T-helper 1 cell treated with Interleukin-12 subunit alpha and Interleukin-12 subunit beta and Interleukin-4 antibody, amounts not matched to agents 30 ng/mL and 1 ng/mL, for 36 hours (primary cell): ENCODE data around the gene ABLIM2. TPM values are rescaled to one million over a fixed set of nuclear protein-coding genes. Genes with fewer than 3 reads are reported as not detected.

Source experiments
- intact Hi-C: fragments of 100-400 bp; cut with micrococcal nuclease; formaldehyde crosslinking; loops from one replicate; pipeline ENCODE4 v1.15.1; 2024
- total RNA-seq: library from RNA; stranded (reverse); gene quantifications from 2 replicates; pipeline ENCODE4 v1.2.3, GENCODE V29; 2022

Gene ABLIM2
- total RNA-seq, 1 donor from 2014 or later = 0.51 TPM

- intact Hi-C loops = loop anchor here (2.0 to 5.0 kb wide), 2 partner anchors 69 to 1448 kb away; partner anchors contain the start of genes ABLIM2 and MRFAP1
These were observed 68.8 kb downstream of the ABLIM2 start for GRCh38 chr4:8089862-8090261.

- intact Hi-C loops = no loop called here
These were observed 69.6 kb downstream of the ABLIM2 start for GRCh38 chr4:8088966-8089491.

- intact Hi-C loops = no loop called here
These were observed 70.6 kb downstream of the ABLIM2 start for GRCh38 chr4:8087921-8088495.

GRCh38 chr4:8086783-8087445 is 71.7 kb downstream of the ABLIM2 start:
- intact Hi-C loops = no loop called here

- intact Hi-C loops = no loop called here
These were observed 73.0 kb downstream of the ABLIM2 start for GRCh38 chr4:8085491-8086117.

- intact Hi-C loops = no loop called here
These were observed 73.7 kb downstream of the ABLIM2 start for GRCh38 chr4:8084712-8085490.

GRCh38 chr4:8084031-8084660 is 74.5 kb downstream of the ABLIM2 start:
- intact Hi-C loops = no loop called here

- intact Hi-C loops = no loop called here
These were observed 75.4 kb downstream of the ABLIM2 start for GRCh38 chr4:8083086-8083825.

- intact Hi-C loops = no loop called here
These were observed 76.0 kb downstream of the ABLIM2 start for GRCh38 chr4:8082517-8083055.

GRCh38 chr4:8081621-8082516 is 76.7 kb downstream of the ABLIM2 start:
- intact Hi-C loops = no loop called here

GRCh38 chr4:8081171-8081570 is 77.4 kb downstream of the ABLIM2 start:
- intact Hi-C loops = no loop called here

- intact Hi-C loops = no loop called here
These were observed 77.9 kb downstream of the ABLIM2 start for GRCh38 chr4:8080754-8081065.

- intact Hi-C loops = no loop called here
These were observed 78.5 kb downstream of the ABLIM2 start for GRCh38 chr4:8079916-8080753.

- intact Hi-C loops = no loop called here
These were observed 79.4 kb downstream of the ABLIM2 start for GRCh38 chr4:8079031-8079885.

GRCh38 chr4:8078610-8079015 is 80.0 kb downstream of the ABLIM2 start:
- intact Hi-C loops = no loop called here

GRCh38 chr4:8078109-8078494 is 80.5 kb downstream of the ABLIM2 start:
- intact Hi-C loops = no loop called here
